ENCODE results near the gene DSCAML1.

DSCAML1 gene

GRCh38 chr11:117796872-117797529 lies at the start of gene DSCAML1:
Gene DSCAML1 (minus strand): TSS chr11:117797216. CDS start chr11:117797079, 137 bp downstream.
- no peak for DNase-seq (ENCODE audit: low spot score)

GRCh38 chr11:117843666-117844484 lies 46.9 kb upstream of the DSCAML1 start:
- DNase-seq (ENCODE audit: low spot score) = peak; percentile 63

GRCh38 chr11:117842131-117842941 lies 45.3 kb upstream of the DSCAML1 start:
- no peak for DNase-seq (ENCODE audit: low spot score)

- no peak for DNase-seq (ENCODE audit: low spot score)
Measured at GRCh38 chr11:117841551-117842031, 44.6 kb upstream of the DSCAML1 start.

- no peak for DNase-seq (ENCODE audit: low spot score)
Measured at GRCh38 chr11:117840881-117841550, 44.0 kb upstream of the DSCAML1 start.

- no peak for DNase-seq (ENCODE audit: low spot score)
Measured at GRCh38 chr11:117839936-117840813, 43.2 kb upstream of the DSCAML1 start.

- no peak for DNase-seq (ENCODE audit: low spot score)
Measured at GRCh38 chr11:117839380-117839881, 42.4 kb upstream of the DSCAML1 start.

GRCh38 chr11:117838901-117839300 lies 41.9 kb upstream of the DSCAML1 start:
- no peak for DNase-seq (ENCODE audit: low spot score)

- DNase-seq (ENCODE audit: low spot score) = no peak
Measured at GRCh38 chr11:117837791-117838190, 40.8 kb upstream of the DSCAML1 start.

GRCh38 chr11:117837070-117837776 lies 40.2 kb upstream of the DSCAML1 start:
- DNase-seq (ENCODE audit: low spot score) = no peak

GRCh38 chr11:117836077-117836960 lies 39.3 kb upstream of the DSCAML1 start:
- DNase-seq (ENCODE audit: low spot score) = no peak

- DNase-seq (ENCODE audit: low spot score) = no peak
Measured at GRCh38 chr11:117835576-117835975, 38.6 kb upstream of the DSCAML1 start.

- no peak for DNase-seq (ENCODE audit: low spot score)
Measured at GRCh38 chr11:117834838-117835443, 37.9 kb upstream of the DSCAML1 start.

GRCh38 chr11:117834068-117834810 lies 37.2 kb upstream of the DSCAML1 start:
- DNase-seq (ENCODE audit: low spot score) = no peak

GRCh38 chr11:117833401-117833891 lies 36.4 kb upstream of the DSCAML1 start:
- DNase-seq (ENCODE audit: low spot score) = no peak

- no peak for DNase-seq (ENCODE audit: low spot score)
Measured at GRCh38 chr11:117832511-117832910, 35.5 kb upstream of the DSCAML1 start.

GRCh38 chr11:117831661-117832415 lies 34.8 kb upstream of the DSCAML1 start:
- DNase-seq (ENCODE audit: low spot score) = no peak
